HAP-1 (cell line): ENCODE measurements around the gene PITRM1.

Experiments
- DNase-seq, 2 experiments: peaks; one replicate each; pipeline ENCODE4 v3.0.0-alpha.2; 2016 to 2020; ENCODE audit warnings: low spot score in 2 of 2
- H3K27me3 ChIP-seq: fragments of 250-450 bp; sonication (Bioruptor Pico); 2 replicates; pipeline ENCODE4 v1.5.1; 2020; ENCODE audit warnings: low read depth, mild to moderate bottlenecking, moderate library complexity
- H3K36me3 ChIP-seq: fragments of 250-450 bp; sonication (Bioruptor Pico); replicated peaks from 2 replicates; pipeline ENCODE4 v1.5.1; 2020; ENCODE audit warnings: mild to moderate bottlenecking
- H3K4me1 ChIP-seq: fragments of 250-450 bp; sonication (Bioruptor Pico); 2 replicates; pipeline ENCODE4 v1.5.1; 2020; ENCODE audit warnings: mild to moderate bottlenecking
- H3K4me3 ChIP-seq: fragments of 250-450 bp; sonication (Bioruptor Pico); 2 replicates; pipeline ENCODE4 v1.5.1; 2020; ENCODE audit warnings: mild to moderate bottlenecking, moderate library complexity
- H3K9me3 ChIP-seq: fragments of 250-450 bp; sonication (Bioruptor Pico); 2 replicates; pipeline ENCODE4 v1.5.1; 2020; ENCODE audit warnings: mild to moderate bottlenecking, moderate library complexity
- in situ Hi-C: fragments of 300-500 bp; cut with MboI; formaldehyde crosslinking; loops from 3 replicates; pipeline ENCODE4 v1.14.3; 2020; ENCODE audit warnings: low sequenced_read_pairs, inconsistent platforms, mixed read lengths

The PITRM1 gene

GRCh38 chr10:3099291-3100092 is 73.1 kb downstream of the PITRM1 start:
- Histone ChIP-seq H3K4me3 (no peak overlapping the region), H3K36me3 (peaks cover 37% of the 10 kb centered on the region), H3K27me3 (no peaks in the 10 kb centered on the region), H3K4me1 (peaks cover 11% of the 10 kb centered on the region), H3K9me3 (no peaks in the 10 kb centered on the region)
- in situ Hi-C loops = no loop called here
- no peak for DNase-seq

- H3K36me3 ChIP-seq = peaks cover 34% of the 10 kb centered on the region
- peaks cover 11% of the 10 kb centered on the region for H3K4me1 ChIP-seq
- H3K27me3 ChIP-seq = no peaks in the 10 kb centered on the region
- no peaks in the 10 kb centered on the region for H3K9me3 ChIP-seq
- in situ Hi-C loops = no loop called here
- no peak for DNase-seq
- no peak overlapping the region for H3K4me3 ChIP-seq
Observed at GRCh38 chr10:3098689-3099088, 73.9 kb downstream of the PITRM1 start.

GRCh38 chr10:3097160-3097559 is 75.4 kb downstream of the PITRM1 start:
- H3K9me3 ChIP-seq = no peaks in the 10 kb centered on the region
- peaks cover 7% of the 10 kb centered on the region for H3K4me1 ChIP-seq
- H3K27me3 ChIP-seq = no peaks in the 10 kb centered on the region
- H3K4me3 ChIP-seq = no peak overlapping the region
- peaks cover 22% of the 10 kb centered on the region for H3K36me3 ChIP-seq
- in situ Hi-C loops = no loop called here
- no peak for DNase-seq

- in situ Hi-C loops = no loop called here
- peaks cover 7% of the 10 kb centered on the region for H3K4me1 ChIP-seq
- no peak for DNase-seq
- no peak overlapping the region for H3K4me3 ChIP-seq
- H3K27me3 ChIP-seq = no peaks in the 10 kb centered on the region
- peaks cover 21% of the 10 kb centered on the region for H3K36me3 ChIP-seq
- H3K9me3 ChIP-seq = no peaks in the 10 kb centered on the region
Observed at GRCh38 chr10:3096149-3096548, 76.4 kb downstream of the PITRM1 start.

- no peak overlapping the region for H3K4me3 ChIP-seq
- no peaks in the 10 kb centered on the region for H3K9me3 ChIP-seq
- in situ Hi-C loops = no loop called here
- no peaks in the 10 kb centered on the region for H3K27me3 ChIP-seq
- no peak for DNase-seq
- H3K4me1 ChIP-seq = peaks cover 7% of the 10 kb centered on the region
- H3K36me3 ChIP-seq = peaks cover 23% of the 10 kb centered on the region
Observed at GRCh38 chr10:3095373-3096139, 77.0 kb downstream of the PITRM1 start.

- Histone ChIP-seq H3K4me1 (peaks cover 7% of the 10 kb centered on the region), H3K27me3 (no peaks in the 10 kb centered on the region), H3K4me3 (no peak overlapping the region), H3K36me3 (peaks cover 30% of the 10 kb centered on the region), H3K9me3 (no peaks in the 10 kb centered on the region)
- no peak for DNase-seq
- in situ Hi-C loops = no loop called here
Observed at GRCh38 chr10:3094609-3095036, 78.0 kb downstream of the PITRM1 start.

- peaks cover 7% of the 10 kb centered on the region for H3K4me1 ChIP-seq
- no peaks in the 10 kb centered on the region for H3K27me3 ChIP-seq
- H3K9me3 ChIP-seq = no peaks in the 10 kb centered on the region
- H3K36me3 ChIP-seq = peaks cover 25% of the 10 kb centered on the region
- in situ Hi-C loops = no loop called here
- no peak for DNase-seq
- no peak overlapping the region for H3K4me3 ChIP-seq
Observed at GRCh38 chr10:3093996-3094395, 78.6 kb downstream of the PITRM1 start.

- Histone ChIP-seq H3K36me3 (peaks cover 19% of the 10 kb centered on the region), H3K4me1 (peaks cover 7% of the 10 kb centered on the region), H3K4me3 (no peak overlapping the region), H3K27me3 (no peaks in the 10 kb centered on the region), H3K9me3 (no peaks in the 10 kb centered on the region)
- in situ Hi-C loops = no loop called here
- DNase-seq = no peak
Observed at GRCh38 chr10:3091921-3092320, 80.7 kb downstream of the PITRM1 start.

- no peak for DNase-seq
- Histone ChIP-seq H3K9me3 (no peaks in the 10 kb centered on the region), H3K4me3 (no peak overlapping the region), H3K4me1 (peaks cover 7% of the 10 kb centered on the region), H3K27me3 (no peaks in the 10 kb centered on the region), H3K36me3 (peaks cover 22% of the 10 kb centered on the region)
- in situ Hi-C loops = no loop called here
Observed at GRCh38 chr10:3090914-3091787, 81.4 kb downstream of the PITRM1 start.

- Histone ChIP-seq H3K36me3 (peaks cover 24% of the 10 kb centered on the region), H3K9me3 (no peaks in the 10 kb centered on the region), H3K4me1 (peaks cover 4% of the 10 kb centered on the region), H3K27me3 (no peaks in the 10 kb centered on the region), H3K4me3 (no peak overlapping the region)
- in situ Hi-C loops = no loop called here
- DNase-seq = no peak
Observed at GRCh38 chr10:3090388-3090787, 82.2 kb downstream of the PITRM1 start.
